ENCODE measurements around the gene NUTM2G.
"Not testable (repeated sequence)": the region's sequence is repeated elsewhere in the genome, so short reads cannot be mapped to it uniquely, and the experiment has no call there.

DNA sequence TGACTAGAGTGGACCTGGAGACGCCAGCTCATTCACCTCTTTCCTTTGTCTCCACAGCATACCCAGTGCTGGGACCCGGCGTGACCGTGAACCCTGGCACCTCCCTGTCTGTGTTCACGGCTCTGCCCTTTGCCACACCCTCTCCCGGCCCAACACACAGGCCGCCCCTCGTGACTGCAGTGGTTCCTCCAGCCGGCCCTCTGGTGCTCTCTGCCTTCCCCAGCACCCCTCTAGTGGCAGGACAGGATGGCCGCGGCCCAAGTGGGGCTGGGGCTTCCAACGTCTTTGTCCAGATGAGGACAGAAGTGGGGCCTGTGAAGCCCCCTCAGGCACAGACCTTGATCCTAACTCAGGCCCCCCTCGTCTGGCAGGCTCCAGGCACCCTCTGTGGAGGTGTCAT lies 3.0 kb downstream of the NUTM2G start:
- not testable (repeated sequence) for TF ChIP-seq POLR2A (IDR thresholded peaks at IDR 0.05)
- TF ChIP-seq, protein P1, sequence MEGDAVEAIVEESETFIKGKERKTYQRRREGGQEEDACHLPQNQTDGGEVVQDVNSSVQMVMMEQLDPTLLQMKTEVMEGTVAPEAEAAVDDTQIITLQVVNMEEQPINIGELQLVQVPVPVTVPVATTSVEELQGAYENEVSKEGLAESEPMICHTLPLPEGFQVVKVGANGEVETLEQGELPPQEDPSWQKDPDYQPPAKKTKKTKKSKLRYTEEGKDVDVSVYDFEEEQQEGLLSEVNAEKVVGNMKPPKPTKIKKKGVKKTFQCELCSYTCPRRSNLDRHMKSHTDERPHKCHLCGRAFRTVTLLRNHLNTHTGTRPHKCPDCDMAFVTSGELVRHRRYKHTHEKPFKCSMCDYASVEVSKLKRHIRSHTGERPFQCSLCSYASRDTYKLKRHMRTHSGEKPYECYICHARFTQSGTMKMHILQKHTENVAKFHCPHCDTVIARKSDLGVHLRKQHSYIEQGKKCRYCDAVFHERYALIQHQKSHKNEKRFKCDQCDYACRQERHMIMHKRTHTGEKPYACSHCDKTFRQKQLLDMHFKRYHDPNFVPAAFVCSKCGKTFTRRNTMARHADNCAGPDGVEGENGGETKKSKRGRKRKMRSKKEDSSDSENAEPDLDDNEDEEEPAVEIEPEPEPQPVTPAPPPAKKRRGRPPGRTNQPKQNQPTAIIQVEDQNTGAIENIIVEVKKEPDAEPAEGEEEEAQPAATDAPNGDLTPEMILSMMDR (IDR thresholded peaks at IDR 0.05 in 8 of 11, conservative IDR thresholded peaks at IDR 0.05 in 3 of 11), result not testable (repeated sequence)
